Psoas muscle (tissue), 8 donors: Measurements from ENCODE around the gene LINC01488. TPM values are rescaled to one million over a fixed set of nuclear protein-coding genes. Genes with fewer than 3 reads are reported as not detected.

Experiments
- ATAC-seq, 4 donors: fragments of 200-7000 bp; cut with Tn5 transposase; one replicate each; pipeline ENCODE4 v1.9.1; 2020; ENCODE audit warnings: moderate library complexity in 3 of 4, mild to moderate bottlenecking in 2 of 4
- DNase-seq, 2 donors: peaks; one replicate each; pipeline ENCODE4 v3.0.0-alpha.2; 2020
- H3K27ac ChIP-seq: fragments of 200-600 bp; one replicate; pipeline ENCODE4 v1.8.0; 2022
- H3K27me3 ChIP-seq, 3 donors: fragments of 200-600 bp in 1 of 3; one replicate each; pipeline versions ENCODE4 v1.6.1 to v1.8.0; 2013 to 2022; ENCODE audit warnings: low read length in 2 of 3, mild to moderate bottlenecking in 2 of 3, moderate library complexity in 1 of 3; ENCODE audit not compliant: insufficient read depth in 3 of 3
- H3K36me3 ChIP-seq, 2 donors: fragments of 200-600 bp in 1 of 2; one replicate each; pipeline versions ENCODE4 v1.6.1 to v1.8.0; 2013 to 2022; ENCODE audit warnings: low read depth in 1 of 2, mild to moderate bottlenecking in 1 of 2, moderate library complexity in 1 of 2; ENCODE audit not compliant: insufficient read depth in 1 of 2
- H3K4me1 ChIP-seq: fragments of 200-600 bp; one replicate; pipeline ENCODE4 v1.8.0; 2022
- H3K4me3 ChIP-seq: fragments of 200-600 bp; one replicate; pipeline ENCODE4 v1.8.0; 2022; ENCODE audit warnings: mild to moderate bottlenecking
- H3K9me3 ChIP-seq: fragments of 200-600 bp; one replicate; pipeline ENCODE4 v1.8.0; 2022
- CTCF ChIP-seq: fragments of 200-600 bp; IDR thresholded peaks from one replicate; pipeline ENCODE4 v1.8.0; 2022; ENCODE audit warnings: antibody characterized with exemption
- WGBS, 3 donors: extraction: QIAGEN DNeasy Blood & Tissue Kit; methylation state at CpG; one replicate each; pipeline versions ENCODE4 v1.1.6 to v1.1.7; 2013; 5-methylcytosine and 5-hydroxymethylcytosine counted together
- intact Hi-C, 2 donors: fragments of 100-400 bp; cut with DNase I; formaldehyde crosslinking; loops; one replicate each; pipeline versions ENCODE4 v1.11.0 to v1.14.2; 2022
- polyA plus RNA-seq, 3 donors: library from polyadenylated mRNA; stranded (reverse); fragments of 200-250 nt; gene quantifications; one replicate each; pipeline ENCODE4 v1.2.3, GENCODE V29; 2013
- total RNA-seq, 4 donors: library from RNA; stranded (reverse); fragmentation: NEBNext Ultra II Directional in 2 of 4; extraction: Animal tissue kit (Norgen Biotek cat#: 25700) in 2 of 4; gene quantifications; one replicate each; pipeline versions ENCODE4 v1.2.1 to v1.2.4, GENCODE V29; 2021 to 2023
- donor health status: healthy with polysubstance abuse.
- donor health status: DM: no; HTN: no; CAD: no; lungs with moderate emphysema.
- donor health status: Bipolar disorder and iron deficiency.
- donor health status: healthy.
- donor health status: DM: yes; HTN: yes; CAD: no.
- donor health status: DM: no; HTN: no; CAD: no.
- donor health status: DM: no; HTN: no; CAD: no.
- donor health status: DM: yes; HTN: yes; CAD: no.

The LINC01488 gene
- total and polyA plus RNA-seq, 7 donors, result 0.03 TPM; not detected in 6

DNA sequence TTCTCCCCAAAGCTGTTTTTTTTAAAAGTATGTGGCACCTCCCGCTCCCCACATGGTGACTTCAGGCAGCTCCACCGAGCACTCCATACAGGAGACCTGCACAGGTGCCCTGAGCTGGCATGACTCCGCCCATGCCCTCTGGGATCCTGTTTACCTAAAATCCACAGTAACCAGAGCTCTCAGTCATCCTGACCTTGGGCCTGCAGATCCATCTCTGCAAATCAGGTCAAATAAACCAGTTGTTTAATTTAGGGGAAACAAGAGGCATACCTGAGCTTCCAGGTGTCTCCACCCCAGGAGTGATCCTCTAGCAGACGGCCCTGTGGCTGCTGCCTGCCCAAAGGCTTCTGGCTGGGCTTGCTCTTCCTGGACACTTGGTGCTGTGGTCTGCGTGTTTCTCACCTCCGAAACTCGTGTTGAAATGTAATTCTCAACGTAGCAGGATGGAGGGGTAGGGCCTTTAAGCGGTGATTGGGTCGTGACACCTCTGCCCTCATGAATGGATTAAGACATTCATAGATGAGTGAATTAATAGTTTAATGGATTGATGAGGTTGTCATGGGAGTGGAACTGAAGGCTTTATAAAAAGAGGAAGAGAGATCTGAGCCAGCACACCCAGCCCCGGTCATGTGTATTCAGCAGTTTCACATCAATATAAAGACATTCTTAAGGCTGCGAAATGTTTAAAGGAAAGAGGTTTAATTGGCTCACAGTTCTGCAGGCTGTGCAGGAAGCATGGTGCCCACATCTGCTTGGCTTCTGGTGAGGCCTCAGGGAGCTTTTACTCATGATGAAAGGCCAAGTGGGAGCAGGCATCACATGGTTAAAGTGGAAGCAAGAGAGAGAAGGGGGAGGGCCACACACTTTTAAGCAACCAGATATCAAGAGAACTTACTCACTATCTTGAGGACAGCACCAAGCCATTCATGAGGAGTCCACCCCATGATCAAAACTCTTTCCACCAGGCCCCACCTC, 34.1 kb downstream of the LINC01488 start:
- ATAC-seq (no peak), DNase-seq (no peak)
- Histone ChIP-seq H3K4me3 (no peak overlapping the region), H3K27me3 (peaks cover 0 to 8% (median 0%) of the 10 kb centered on the region in 3 donors), H3K27ac (no peak overlapping the region), H3K4me1 (no peaks in the 10 kb centered on the region), H3K9me3 (no peaks in the 10 kb centered on the region), H3K36me3 (no peaks in the 10 kb centered on the region)
- no peak for TF ChIP-seq CTCF
- intact Hi-C loops, result no loop called here
- WGBS, 3 donors, result 86 to 95% (median 94%) methylated on average over 12 of the region's 12 CpGs

GRCh38 chr11:69516526-69516925, 35.1 kb downstream of the LINC01488 start:
- WGBS, 3 donors, result 73 to 83% (median 80%) methylated on average over 3 of the region's 3 CpGs
- DNase-seq, result no peak

DNA sequence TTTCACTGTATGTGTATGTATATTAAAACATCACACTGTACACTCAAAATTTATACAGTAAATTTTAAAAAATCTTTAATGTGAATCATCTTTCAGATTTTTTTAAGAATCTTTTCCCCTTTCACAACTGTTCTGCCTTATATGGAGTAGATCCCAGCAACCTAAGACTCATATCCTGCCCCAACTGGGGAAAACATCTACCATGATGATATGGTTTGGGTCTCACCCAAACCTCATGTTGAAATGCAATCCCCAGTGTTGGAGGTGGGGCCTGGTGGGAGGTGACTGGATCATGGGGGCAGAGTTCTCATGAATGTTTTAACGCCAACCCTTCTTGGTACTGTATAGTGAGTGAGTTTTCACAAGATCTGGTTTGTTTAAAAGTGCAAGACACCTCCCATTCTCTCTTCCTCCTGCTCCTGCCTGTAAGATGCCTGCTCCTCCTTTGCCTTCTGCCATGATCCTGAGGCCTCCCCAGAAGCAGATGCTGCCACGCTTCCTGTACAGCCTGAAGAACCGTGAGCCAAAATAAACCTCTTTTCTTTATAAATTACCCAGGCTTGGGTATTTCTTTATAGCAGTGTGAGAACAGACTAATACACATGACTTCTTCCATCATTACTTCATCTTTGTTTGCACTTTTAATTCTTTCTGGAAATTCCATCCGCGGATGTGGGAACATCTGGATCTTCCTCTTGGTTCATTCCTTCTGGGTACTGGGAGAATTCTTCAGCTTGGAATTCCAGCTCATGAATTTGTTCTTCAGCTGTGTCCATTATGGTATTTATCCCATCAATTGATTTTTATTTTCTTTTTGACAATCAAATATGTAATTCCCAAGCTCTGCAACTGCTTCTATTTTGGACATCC, 36.9 kb downstream of the LINC01488 start:
- H3K9me3 ChIP-seq, result no peaks in the 10 kb centered on the region
- H3K36me3 ChIP-seq, result no peaks in the 10 kb centered on the region
- no peak overlapping the region for H3K4me3 ChIP-seq
- H3K27me3 ChIP-seq, result peaks cover 0 to 8% (median 0%) of the 10 kb centered on the region in 3 donors
- 68 to 90% (median 82%) methylated on average over 5 of the region's 5 CpGs for WGBS, 3 donors
- no peak overlapping the region for H3K27ac ChIP-seq
- DNase-seq, result no peak
- TF ChIP-seq CTCF, result no peak
- ATAC-seq, result no peak
- intact Hi-C loops, result no loop called here
- no peaks in the 10 kb centered on the region for H3K4me1 ChIP-seq

More at GRCh38 chr11:69516526-69516925, 35.1 kb downstream of the LINC01488 start:
- no peaks in the 10 kb centered on the region for H3K36me3 ChIP-seq
- intact Hi-C loops, result no loop called here
- no peak for TF ChIP-seq CTCF
- ATAC-seq, result no peak
- no peaks in the 10 kb centered on the region for H3K9me3 ChIP-seq
- no peaks in the 10 kb centered on the region for H3K4me1 ChIP-seq
- no peak overlapping the region for H3K27ac ChIP-seq
- peaks cover 0 to 8% (median 0%) of the 10 kb centered on the region in 3 donors for H3K27me3 ChIP-seq
- no peak overlapping the region for H3K4me3 ChIP-seq

DNA sequence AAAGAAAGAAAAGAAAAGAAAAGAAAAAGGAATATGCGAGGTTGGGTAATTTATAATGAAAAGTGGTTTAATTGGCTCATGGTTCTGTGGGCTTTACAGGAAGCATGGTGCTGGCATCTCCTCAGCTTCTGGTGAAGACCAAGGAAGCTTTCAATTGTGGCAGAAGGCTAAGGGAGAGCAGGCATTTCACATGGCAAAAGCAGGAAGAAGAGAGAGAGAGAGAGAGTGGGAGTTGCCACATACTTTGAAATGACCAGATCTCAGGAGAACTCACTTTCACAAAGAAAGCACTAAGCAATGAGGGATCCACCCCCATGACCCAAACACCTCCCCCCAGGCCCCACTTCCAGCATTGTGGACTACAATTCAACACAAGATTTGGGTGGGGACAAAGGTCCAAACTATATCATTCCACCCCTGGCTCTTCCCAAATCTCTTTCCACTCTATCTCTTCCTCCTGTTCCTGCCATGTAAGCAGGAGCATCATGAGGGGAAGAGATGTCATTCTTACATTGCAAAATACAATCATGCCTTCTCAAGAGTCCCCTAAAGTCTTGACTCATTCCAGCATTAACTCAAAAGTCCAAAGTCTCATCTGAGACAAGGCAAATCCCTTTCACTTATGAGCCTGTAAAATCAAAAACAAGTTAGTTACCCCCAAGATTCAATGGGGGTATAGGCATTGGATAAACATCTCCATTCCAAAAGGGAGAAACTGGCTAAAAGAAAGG, 38.9 kb downstream of the LINC01488 start:
- H3K4me1 ChIP-seq, result no peaks in the 10 kb centered on the region
- 90 to 100% (median 96%) methylated on average over 1 of the region's 1 CpG for WGBS, 3 donors
- H3K4me3 ChIP-seq, result no peak overlapping the region
- no peak for ATAC-seq
- no peaks in the 10 kb centered on the region for H3K9me3 ChIP-seq
- no peak for TF ChIP-seq CTCF
- peaks cover 0 to 8% (median 3%) of the 10 kb centered on the region in 3 donors for H3K27me3 ChIP-seq
- H3K36me3 ChIP-seq, result no peaks in the 10 kb centered on the region
- intact Hi-C loops, result no loop called here
- H3K27ac ChIP-seq, result no peak overlapping the region
- DNase-seq, result no peak
